Nephron (organoid): ENCODE measurements around the gene OR2Y1.
"Not testable (repeated sequence)": the region's sequence is repeated elsewhere in the genome, so short reads cannot be mapped to it uniquely, and the experiment has no call there.

Source experiments
- H3K27ac Mint-ChIP-seq, 3 experiments: 2 replicates each; pipeline ENCODE4 v1.8.0; 2020; ENCODE audit warnings: mixed read lengths in 3 of 3, mild to moderate bottlenecking in 2 of 3, moderate library complexity in 1 of 3
- H3K27me3 Mint-ChIP-seq: 2 replicates; pipeline ENCODE4 v1.8.0; 2021; ENCODE audit warnings: low read depth, mild to moderate bottlenecking, moderate library complexity, mixed read lengths
- H3K36me3 Mint-ChIP-seq: 2 replicates; pipeline ENCODE4 v1.8.0; 2020; ENCODE audit warnings: low read depth, mixed read lengths
- H3K4me1 Mint-ChIP-seq: 2 replicates; pipeline ENCODE4 v1.8.0; 2020; ENCODE audit warnings: mixed read lengths
- H3K4me3 Mint-ChIP-seq, 3 experiments: 2 replicates each; pipeline ENCODE4 v1.8.0; 2020; ENCODE audit warnings: mild to moderate bottlenecking in 3 of 3, mixed read lengths in 3 of 3, moderate library complexity in 2 of 3
- H3K9me3 Mint-ChIP-seq: 2 replicates; pipeline ENCODE4 v1.8.0; 2020; ENCODE audit warnings: mixed read lengths
- CTCF ChIP-seq, 3 experiments: fragments of 200-600 bp; sonication (generic); IDR thresholded peaks; one replicate each; pipeline ENCODE4 v1.5.0; 2021; ENCODE audit warnings: antibody characterized with exemption in 3 of 3; ENCODE audit not compliant: unreplicated experiment in 3 of 3

The OR2Y1 gene

GRCh38 chr5:180744253-180744652 is 4.4 kb upstream of the OR2Y1 start:
- no peaks in the 10 kb centered on the region for H3K9me3 Mint-ChIP-seq
- no peak overlapping the region for H3K27ac Mint-ChIP-seq
- TF ChIP-seq CTCF (IDR thresholded peaks at IDR 0.05; ENCODE audit: unreplicated experiment in 3 of 3) = no peak
- no peaks in the 10 kb centered on the region for H3K4me1 Mint-ChIP-seq
- H3K27me3 Mint-ChIP-seq = peaks cover 3% of the 10 kb centered on the region
- no peaks in the 10 kb centered on the region for H3K36me3 Mint-ChIP-seq
- H3K4me3 Mint-ChIP-seq = no peak overlapping the region

- peaks cover 10% of the 10 kb centered on the region for H3K27me3 Mint-ChIP-seq
- no peak overlapping the region for H3K4me3 Mint-ChIP-seq
- no peaks in the 10 kb centered on the region for H3K4me1 Mint-ChIP-seq
- H3K27ac Mint-ChIP-seq = no peak overlapping the region
- H3K9me3 Mint-ChIP-seq = no peaks in the 10 kb centered on the region
- H3K36me3 Mint-ChIP-seq = no peaks in the 10 kb centered on the region
- no peak for TF ChIP-seq CTCF (IDR thresholded peaks at IDR 0.05; ENCODE audit: unreplicated experiment in 3 of 3)
Observed at GRCh38 chr5:180742727-180743126, 2.9 kb upstream of the OR2Y1 start.

- not testable (repeated sequence) for H3K4me1 Mint-ChIP-seq, H3K27ac Mint-ChIP-seq
Observed at GRCh38 chr5:180740953-180741352, 1.1 kb upstream of the OR2Y1 start.

GRCh38 chr5:180739271-180739670 is 587 bp downstream of the OR2Y1 start:
- Mint-ChIP-seq H3K4me3 (no peak overlapping the region), H3K27ac (no peak overlapping the region), H3K27me3 (peaks cover 17% of the 10 kb centered on the region), H3K4me1 (no peaks in the 10 kb centered on the region), H3K36me3 (no peaks in the 10 kb centered on the region), H3K9me3 (no peaks in the 10 kb centered on the region)
- TF ChIP-seq CTCF (IDR thresholded peaks at IDR 0.05; ENCODE audit: unreplicated experiment in 3 of 3) = no peak

More at GRCh38 chr5:180740953-180741352, 1.1 kb upstream of the OR2Y1 start:
- H3K36me3 Mint-ChIP-seq, H3K4me3 Mint-ChIP-seq, H3K9me3 Mint-ChIP-seq, H3K27me3 Mint-ChIP-seq: not testable (repeated sequence)

- H3K27ac Mint-ChIP-seq = no peak overlapping the region
- no peak for TF ChIP-seq CTCF (IDR thresholded peaks at IDR 0.05; ENCODE audit: unreplicated experiment in 3 of 3)
Observed at GRCh38 chr5:180736536-180736935, 3.3 kb downstream of the OR2Y1 start.

GRCh38 chr5:180724944-180725343 is 14.9 kb downstream of the OR2Y1 start:
- peaks cover 8% of the 10 kb centered on the region for H3K27me3 Mint-ChIP-seq
- no peak overlapping the region for H3K27ac Mint-ChIP-seq
- no peak for TF ChIP-seq CTCF (IDR thresholded peaks at IDR 0.05; ENCODE audit: unreplicated experiment in 3 of 3)

More at GRCh38 chr5:180736536-180736935, 3.3 kb downstream of the OR2Y1 start:
- Mint-ChIP-seq H3K9me3 (no peaks in the 10 kb centered on the region), H3K27me3 (peaks cover 24% of the 10 kb centered on the region), H3K36me3 (no peaks in the 10 kb centered on the region), H3K4me1 (no peaks in the 10 kb centered on the region), H3K4me3 (no peak overlapping the region)

More at GRCh38 chr5:180724944-180725343, 14.9 kb downstream of the OR2Y1 start:
- Mint-ChIP-seq H3K36me3 (no peaks in the 10 kb centered on the region), H3K4me3 (no peak overlapping the region), H3K9me3 (peaks cover 3% of the 10 kb centered on the region), H3K4me1 (no peaks in the 10 kb centered on the region)
